HG02943 (cell line): ENCODE measurements around the gene TNS3.

ENCODE experiments used
- ATAC-seq: cut with Tn5 transposase; IDR thresholded peaks from one replicate; pipeline ENCODE4 v1.9.1; 2021; ENCODE audit warnings: mild to moderate bottlenecking, low read depth, moderate library complexity; ENCODE audit not compliant: unreplicated experiment

Gene TNS3

GRCh38 chr7:47325337-47325736 is 256.6 kb downstream of the TNS3 start:
- no peak for ATAC-seq

- ATAC-seq, result no peak
Measured at GRCh38 chr7:47323904-47324303, 258.0 kb downstream of the TNS3 start.

- ATAC-seq, result no peak
Measured at GRCh38 chr7:47322731-47323130, 259.2 kb downstream of the TNS3 start.

GRCh38 chr7:47320296-47320695 is 261.6 kb downstream of the TNS3 start:
- no peak for ATAC-seq

GRCh38 chr7:47318395-47319182 is 263.3 kb downstream of the TNS3 start:
- no peak for ATAC-seq

- ATAC-seq, result no peak
Measured at GRCh38 chr7:47317487-47317886, 264.4 kb downstream of the TNS3 start.

GRCh38 chr7:47314728-47315607 is 266.9 kb downstream of the TNS3 start:
- ATAC-seq, result no peak

GRCh38 chr7:47314248-47314647 is 267.7 kb downstream of the TNS3 start:
- ATAC-seq, result no peak

GRCh38 chr7:47313564-47313963 is 268.3 kb downstream of the TNS3 start:
- no peak for ATAC-seq

GRCh38 chr7:47311891-47312290 is 270.0 kb downstream of the TNS3 start:
- ATAC-seq, result no peak

- no peak for ATAC-seq
Measured at GRCh38 chr7:47310020-47310419, 271.9 kb downstream of the TNS3 start.

- ATAC-seq, result no peak
Measured at GRCh38 chr7:47308808-47309207, 273.1 kb downstream of the TNS3 start.

GRCh38 chr7:47307311-47307710 is 274.6 kb downstream of the TNS3 start:
- no peak for ATAC-seq

- ATAC-seq, result no peak
Measured at GRCh38 chr7:47304727-47305719, 276.9 kb downstream of the TNS3 start.

- ATAC-seq, result no peak
Measured at GRCh38 chr7:47303695-47304453, 278.0 kb downstream of the TNS3 start.

GRCh38 chr7:47303014-47303694 is 278.8 kb downstream of the TNS3 start:
- no peak for ATAC-seq

- no peak for ATAC-seq
Measured at GRCh38 chr7:47302560-47302959, 279.4 kb downstream of the TNS3 start.

- ATAC-seq, result no peak
Measured at GRCh38 chr7:47301657-47302295, 280.1 kb downstream of the TNS3 start.

- ATAC-seq, result no peak
Measured at GRCh38 chr7:47301105-47301477, 280.8 kb downstream of the TNS3 start.
